GM12892 (cell line): ENCODE data around the gene SIVA1.

Source experiments
- POLR2A ChIP-seq: IDR thresholded peaks from 2 replicates; pipeline ENCODE4 v1.6.1; 2011; ENCODE audit warnings: low read depth, low read length, control low read depth
- POLR2AphosphoS5 ChIP-seq: IDR thresholded peaks from 2 replicates; pipeline ENCODE4 v1.6.1; 2011; ENCODE audit warnings: low read depth, low read length, control low read depth
- TAF1 ChIP-seq: IDR thresholded peaks from 2 replicates; pipeline ENCODE4 v1.6.1; 2011; ENCODE audit warnings: low read depth, mild to moderate bottlenecking, control low read depth, low read length, borderline replicate concordance

- TF ChIP-seq POLR2A (no peak), TAF1 (no peak), POLR2AphosphoS5 (no peak)
Measured at GRCh38 chr14:104724407-104724980, 28.5 kb upstream of the SIVA1 start.
